HG03280 (cell line): ENCODE measurements around the gene SIL1.
"Not testable (repeated sequence)": the region's sequence is repeated elsewhere in the genome, so short reads cannot be mapped to it uniquely, and the experiment has no call there.

Experiments used
- ATAC-seq: cut with Tn5 transposase; IDR thresholded peaks from one replicate; pipeline ENCODE4 v1.9.1; 2021; ENCODE audit warnings: mild to moderate bottlenecking, moderate library complexity; ENCODE audit not compliant: unreplicated experiment

SIL1 gene

DNA sequence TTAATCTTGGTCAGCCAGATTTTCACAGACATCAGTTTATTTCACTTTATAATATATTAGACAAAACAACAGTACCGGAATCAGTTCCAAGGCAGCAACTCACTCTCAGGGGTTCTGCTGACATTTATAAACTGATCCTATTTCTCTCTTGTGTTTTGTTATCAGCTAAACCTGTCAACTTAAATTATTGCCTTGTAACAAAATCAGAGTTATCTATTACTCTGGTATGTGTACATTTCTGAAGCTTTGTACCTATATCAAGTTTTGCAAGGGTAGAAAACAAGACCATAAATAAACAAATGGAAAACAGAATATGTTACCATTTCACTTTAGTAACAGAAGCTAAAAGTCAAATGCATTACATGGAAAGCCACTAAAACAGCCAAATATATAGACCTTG, 122.1 kb downstream of the SIL1 start:
- no peak for ATAC-seq

DNA sequence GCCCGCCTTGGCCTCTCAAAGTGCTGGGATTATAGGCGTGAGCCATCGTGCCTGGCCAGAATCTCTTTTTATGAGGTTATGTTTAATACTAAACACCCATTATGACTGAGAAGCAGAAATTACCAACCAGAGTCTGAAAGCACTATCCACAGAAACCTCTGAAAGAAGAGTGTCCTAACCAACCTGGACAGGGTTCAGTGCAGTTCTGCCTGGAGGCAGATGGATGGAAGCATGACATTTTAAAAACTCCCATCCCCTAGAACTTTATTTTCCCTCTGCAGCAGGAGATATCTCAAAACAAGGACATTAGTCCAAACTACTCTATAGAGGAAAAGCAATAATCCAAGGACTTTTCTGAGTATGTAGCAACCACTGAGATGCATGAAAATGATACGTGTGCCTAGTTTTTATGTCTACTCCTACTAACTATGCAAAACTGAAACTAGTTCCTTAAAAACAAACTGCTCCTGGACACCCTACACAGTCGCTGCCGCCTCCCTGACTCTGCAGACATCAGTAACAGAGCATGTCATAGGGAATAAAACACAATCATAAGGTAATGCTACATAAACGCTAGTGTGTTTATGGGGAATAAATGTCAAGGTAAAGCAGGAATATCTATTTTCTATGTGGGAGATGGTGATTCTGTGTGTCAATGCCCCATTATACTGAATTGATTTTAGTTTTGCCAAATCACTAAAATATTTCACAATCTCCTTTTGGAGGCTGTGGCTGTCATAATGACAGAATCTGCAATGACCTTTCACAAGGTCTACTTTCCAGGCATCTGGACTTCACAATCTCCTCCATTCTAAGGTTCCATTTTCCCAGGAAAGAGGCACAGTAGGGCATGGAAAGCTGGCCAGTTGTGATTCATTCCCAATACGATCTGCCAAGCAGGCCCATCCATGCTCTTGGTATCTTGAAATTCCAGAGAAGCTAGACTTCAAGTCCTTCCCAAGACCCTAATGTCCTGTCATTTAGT, 122.8 kb downstream of the SIL1 start:
- no peak for ATAC-seq

DNA sequence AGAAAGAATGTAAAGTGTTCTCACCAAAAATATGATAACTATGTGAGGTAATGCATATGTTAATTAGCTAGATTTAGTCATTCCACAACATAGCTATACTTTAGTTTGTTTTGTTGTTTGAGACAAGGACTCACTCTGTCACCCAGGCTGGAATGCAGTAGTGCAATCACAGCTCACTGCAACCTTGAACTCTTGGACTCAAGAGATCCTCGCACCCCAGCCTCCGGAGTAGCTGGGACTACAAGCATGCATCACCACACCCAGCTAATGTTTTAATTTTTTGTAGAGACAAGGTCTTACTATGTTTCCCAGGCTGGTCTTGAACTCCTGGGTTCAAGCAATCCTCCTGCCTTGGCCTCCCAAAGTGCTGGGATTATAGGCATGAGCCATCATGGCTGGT, 124.2 kb downstream of the SIL1 start:
- ATAC-seq = not testable (repeated sequence)

DNA sequence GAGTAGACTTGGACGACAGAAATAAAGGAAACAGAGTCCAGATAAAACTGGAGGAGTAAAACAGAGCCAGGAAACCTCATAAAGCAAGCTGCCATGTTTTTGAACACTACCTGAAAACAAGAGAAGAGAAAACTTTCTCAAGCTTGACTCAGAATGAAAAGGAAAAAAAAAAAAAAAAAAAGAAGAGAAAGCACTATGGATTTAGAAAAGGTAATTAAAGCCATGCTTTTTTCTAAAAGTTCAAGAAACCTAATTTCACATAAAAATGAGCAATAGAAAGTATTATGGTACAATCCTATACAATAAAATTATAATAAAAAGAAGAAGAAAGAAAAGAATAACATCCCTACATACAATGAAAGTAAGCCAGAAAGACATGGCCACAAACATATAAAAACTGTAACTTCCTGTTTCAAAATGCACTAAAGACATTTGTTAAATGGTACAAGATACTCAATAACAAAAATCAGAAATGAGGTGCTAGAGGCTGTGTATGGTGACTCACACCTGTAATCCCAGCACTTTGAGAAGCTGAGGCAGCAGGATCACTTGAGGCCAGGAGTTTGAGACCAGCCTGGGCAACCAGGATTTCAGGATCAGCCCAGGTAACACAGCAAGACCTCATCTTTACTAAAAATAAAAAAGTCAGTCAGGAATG, 129.5 kb downstream of the SIL1 start:
- ATAC-seq = no peak

DNA sequence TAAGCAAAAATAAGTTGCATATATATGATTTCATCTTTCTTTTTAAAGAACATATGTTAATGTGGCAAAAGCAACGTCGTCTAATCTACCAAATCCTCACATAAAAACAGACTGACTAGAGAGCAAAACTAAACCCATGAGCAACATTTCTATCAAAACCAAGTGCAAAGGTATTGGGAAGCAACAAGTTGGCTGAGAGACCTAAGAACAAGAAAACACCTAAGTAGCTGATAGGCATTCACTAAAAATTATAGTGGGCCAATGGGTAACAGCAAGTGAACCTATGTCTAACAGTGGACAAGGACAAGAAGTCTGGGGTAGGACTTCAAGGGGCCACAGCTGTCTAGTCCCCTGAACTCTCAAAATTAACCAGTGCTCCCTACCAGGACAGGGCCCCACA, 130.1 kb downstream of the SIL1 start:
- ATAC-seq = no peak

DNA sequence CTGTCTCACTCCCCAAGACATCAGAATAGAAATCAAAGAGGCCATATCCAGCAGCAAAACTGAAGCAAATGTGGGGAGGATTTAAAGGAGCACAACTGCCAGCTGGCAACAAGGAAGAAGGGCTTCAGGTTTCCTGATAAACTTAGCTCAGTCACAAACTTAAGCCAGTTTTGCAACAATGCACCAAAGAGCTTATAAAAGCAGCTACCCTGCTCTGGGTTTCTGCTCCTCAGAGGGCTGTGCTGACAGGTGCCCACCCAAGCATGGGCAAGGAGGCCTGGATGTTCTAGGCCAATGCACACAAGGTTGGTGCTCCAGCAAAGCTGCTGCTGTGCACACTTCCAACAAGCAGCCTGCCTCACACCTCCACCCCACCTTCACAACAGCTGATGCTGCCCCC, 132.9 kb downstream of the SIL1 start:
- ATAC-seq = no peak

DNA sequence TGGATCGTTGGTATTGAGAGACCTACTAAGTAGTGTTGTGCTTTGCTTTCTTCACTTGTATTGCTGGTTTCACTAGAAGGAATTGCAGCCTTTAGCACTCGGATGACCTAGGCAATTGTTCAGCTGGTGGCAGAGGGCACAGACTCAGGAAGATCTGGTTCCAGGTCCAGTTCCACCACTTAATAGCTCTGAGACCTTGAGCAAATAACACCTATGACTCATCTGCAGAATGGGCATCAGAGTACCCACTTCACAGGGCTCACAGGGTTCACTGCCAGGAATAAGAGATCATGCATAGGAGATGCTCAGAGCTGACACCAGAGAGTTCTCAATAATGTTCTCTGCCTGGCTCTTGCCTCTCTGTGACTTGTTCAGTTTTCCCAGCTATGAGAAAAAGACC, 133.6 kb downstream of the SIL1 start:
- ATAC-seq = no peak

DNA sequence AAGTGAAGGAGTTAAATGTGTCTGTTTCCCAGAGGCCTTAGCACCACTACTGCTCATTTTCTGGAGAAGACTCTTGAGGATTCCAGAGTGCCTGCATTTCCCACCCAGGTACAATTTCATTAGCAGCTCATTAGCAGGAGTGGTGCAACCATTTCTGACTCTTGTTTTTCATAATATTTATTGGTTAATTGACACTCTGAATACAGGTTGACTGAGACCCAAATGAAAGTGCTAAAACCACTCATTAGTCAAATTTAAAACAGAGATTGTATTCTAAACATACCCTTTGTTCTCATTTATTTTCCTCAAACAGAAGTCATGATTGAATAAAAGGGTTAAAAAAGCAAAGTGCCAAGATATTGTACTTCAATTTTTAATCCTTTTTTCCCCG, 134.5 kb downstream of the SIL1 start:
- ATAC-seq = no peak

DNA sequence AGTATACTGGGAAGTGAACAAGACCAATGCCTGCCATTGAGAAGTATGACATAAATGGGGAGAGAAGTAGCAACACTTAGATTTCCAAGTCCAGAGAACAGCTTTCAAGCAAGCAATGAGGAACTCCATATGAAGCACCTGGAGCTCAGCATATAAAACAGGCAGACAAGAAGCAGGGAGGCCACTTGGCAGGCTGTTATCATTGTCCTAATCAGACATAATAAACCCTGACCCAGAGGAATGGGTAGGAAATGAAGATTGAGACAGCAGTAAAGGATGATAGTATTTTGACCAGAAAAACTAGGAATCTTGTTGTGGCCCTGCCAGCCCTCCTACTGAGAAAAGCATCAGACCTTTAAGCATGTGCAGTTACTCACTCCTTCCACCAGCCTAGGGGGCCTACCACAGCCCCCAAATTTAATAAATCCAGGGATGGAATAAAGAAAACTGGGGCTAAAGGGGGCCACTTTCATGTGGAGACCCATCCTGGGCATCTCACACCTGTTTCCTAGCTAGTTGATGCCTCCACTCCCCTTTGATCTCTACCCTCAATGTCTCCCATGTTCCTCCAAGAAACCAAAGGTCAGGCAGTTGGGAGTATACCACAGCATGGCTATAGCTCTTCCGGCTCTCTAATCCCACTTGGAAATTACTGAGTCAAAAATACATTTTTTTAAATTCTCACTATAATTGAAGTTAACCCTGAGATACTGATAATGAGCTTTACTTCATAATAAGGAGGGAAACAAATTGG, 135.1 kb downstream of the SIL1 start:
- no peak for ATAC-seq

DNA sequence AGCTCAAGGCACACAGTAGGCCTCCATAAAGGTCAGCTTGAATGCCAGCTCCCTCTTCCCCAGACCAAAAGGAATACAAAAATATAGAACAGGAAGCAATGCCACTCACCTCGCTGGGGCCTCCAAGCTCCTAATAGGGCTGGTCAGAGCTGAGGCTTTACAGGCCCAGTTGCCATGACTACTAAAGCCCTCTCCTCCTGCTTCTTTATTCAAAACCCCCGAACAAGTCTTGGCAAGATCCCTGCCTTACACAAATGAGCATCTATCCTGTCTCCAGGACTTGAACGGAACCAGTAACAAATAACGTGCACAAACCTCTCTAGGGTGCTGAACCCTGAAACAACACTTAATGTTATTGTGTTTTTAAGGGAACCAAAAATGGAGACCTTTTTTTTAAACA, 136.3 kb downstream of the SIL1 start:
- no peak for ATAC-seq

DNA sequence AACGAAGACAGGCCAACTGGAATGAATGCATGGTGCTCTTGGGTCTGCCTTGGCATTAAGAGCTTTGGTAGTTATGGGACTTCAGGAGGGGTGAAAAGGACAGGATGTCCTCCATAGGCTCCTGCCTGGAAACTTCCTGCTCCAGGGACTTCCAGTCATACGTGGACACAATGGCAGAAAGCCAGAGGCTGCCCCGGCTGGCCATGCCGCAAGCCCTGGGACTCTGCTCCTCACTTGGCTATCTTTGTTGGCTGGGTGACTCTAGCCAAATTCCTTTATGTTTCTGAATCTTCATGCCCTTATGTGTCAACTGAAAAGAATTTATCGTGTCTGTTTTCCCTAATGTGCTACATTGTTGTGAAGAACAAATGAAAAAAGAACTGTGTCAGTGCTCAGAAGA, 136.9 kb downstream of the SIL1 start:
- ATAC-seq = no peak

DNA sequence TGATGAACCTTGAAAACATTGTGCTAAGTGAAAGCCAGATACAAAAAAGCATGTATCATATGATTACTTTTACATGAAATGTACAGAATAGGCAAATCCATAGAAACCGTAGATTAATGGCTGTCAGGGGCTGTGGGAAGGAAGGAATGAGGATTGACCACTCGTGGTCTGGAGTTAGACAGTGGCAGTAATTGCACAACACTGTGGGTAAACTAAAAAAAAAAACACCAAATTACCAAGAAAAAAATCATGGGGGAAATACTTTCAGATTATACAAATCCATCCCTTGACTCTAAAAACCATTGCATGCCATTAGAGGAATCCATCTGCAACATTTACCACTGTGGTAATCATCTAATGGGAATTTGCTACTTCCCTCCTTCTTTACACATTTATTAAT, 140.0 kb downstream of the SIL1 start:
- no peak for ATAC-seq

DNA sequence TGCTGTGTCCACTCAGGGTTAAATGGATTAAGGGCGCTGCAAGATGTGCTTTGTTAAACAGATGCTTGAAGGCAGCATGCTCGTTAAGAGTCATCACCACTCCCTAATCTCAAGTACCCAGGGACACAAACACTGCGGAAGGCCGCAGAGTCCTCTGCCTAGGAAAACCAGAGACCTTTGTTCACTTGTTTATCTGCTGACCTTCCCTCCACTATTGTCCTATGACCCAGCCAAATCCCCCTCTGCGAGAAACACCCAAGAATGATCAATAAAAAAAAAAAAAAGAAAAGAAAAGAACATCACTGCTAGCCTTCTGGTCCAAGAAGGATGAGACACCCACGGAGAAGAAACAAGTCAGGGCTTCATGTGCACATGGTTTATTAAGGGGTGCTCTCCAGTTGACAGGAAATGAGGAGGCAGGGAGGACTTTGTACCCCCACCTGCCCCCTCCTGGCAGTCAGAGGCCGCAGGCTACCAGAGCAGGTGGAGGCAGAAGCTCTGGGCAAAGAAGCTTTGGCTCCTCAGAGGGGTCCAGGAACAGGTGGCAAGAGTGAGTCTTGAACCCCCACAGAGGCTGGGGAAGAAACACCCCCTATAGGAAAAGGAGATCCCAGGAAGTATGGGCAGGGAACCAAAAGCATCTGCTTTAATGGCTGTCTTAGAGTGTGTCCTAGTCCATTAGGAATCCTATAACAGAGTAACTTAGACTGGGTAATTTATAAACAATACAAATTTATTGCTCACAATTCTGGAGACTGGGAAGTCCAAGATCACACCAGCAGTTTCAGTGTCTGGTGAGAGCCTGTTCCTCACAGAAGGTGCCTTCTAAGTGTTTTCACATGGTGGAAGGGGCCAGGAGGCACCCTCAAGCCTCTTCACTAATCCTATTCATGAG, 140.9 kb downstream of the SIL1 start:
- not testable (repeated sequence) for ATAC-seq

DNA sequence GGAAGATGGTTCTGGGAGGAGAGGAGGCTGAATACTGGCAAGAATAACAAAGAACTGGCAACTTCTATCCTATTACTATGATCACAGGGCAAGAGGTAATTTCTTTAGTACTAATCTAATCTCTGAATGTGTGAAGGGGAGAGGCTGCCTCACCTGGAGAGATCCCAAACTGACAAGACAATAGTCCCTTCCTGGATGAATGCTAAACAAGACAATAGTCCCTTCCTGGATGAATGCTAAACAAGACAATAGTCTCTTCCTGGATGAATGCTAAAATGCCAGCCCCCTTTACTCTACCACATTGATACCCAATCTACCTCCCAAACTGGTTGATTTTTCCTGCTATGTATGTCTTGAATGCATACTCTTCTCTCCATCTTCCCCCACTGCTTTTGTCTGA, 145.2 kb downstream of the SIL1 start:
- ATAC-seq = no peak

DNA sequence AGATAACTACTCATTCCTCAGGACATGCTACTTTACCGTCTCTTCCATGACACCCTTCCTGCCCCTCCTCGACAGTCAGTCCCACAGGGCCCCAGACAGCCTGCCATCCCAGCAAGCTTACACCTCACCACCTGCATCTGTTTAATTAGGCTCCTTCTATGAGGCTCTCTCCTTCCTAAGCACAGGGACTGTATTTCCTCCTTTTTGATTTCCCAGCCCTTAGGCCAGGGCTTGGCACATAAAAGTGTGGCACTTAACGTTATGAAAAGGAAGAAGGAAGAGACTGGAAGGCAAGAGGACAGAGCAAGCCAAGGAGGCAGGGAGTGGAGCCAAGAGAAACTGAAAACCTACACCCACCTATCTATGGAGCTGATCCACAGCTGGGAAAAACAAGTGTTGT, 146.8 kb downstream of the SIL1 start:
- ATAC-seq = no peak

DNA sequence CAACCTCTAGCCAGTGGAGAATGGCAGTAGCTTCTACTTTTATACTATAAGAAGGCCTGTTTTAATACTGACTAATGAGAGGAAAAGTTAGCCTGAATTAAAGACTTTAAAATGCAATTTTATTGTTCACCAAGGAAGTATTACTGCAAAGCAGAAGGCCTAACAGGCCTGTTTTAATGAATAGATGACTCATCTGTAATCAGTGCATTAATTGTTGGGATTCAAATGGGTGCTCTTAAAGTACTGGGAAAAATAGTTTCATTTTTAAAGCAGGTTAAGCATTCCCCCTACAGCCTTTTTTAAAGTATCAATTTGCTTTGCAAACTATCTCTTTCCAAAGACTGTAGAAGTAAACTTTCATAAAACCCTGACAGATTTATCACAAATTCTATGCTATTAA, 147.7 kb downstream of the SIL1 start:
- ATAC-seq = no peak

DNA sequence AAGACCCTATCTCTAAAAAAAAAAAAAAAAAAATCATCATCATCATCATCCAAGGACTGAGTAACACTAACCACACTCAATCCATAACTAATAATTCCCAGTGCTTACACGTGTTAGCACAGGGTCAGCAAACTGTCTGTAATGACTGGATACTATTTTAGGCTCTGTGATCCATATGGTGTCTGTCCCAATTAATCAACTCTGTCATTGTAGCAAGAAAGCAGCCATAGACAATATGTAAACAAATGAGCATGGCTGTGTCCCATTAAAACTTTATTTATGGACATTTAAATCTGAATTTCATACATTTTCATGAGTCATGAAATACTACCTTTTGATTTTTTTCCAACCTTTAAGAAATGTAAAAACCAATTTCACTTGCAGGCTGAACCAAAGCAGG, 148.4 kb downstream of the SIL1 start:
- ATAC-seq = no peak

DNA sequence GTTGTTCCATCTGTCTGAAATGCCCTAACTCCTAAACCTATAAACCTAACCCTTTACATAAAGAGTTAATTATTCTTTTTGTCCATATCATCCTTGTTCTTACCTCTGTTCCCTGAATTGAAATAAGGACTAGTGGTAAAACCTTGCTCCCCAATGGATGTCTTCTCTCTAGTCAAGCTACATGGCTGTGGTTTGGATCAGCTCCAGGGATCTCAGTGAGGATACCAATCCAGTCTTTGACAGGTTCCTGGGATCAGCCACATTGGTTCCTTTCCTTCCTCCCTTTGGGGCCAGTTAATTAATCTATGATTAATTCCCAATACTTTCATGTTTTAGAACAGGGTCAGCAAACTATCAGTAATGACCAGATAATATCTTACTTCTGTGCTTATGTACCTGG, 151.6 kb downstream of the SIL1 start:
- ATAC-seq = no peak

DNA sequence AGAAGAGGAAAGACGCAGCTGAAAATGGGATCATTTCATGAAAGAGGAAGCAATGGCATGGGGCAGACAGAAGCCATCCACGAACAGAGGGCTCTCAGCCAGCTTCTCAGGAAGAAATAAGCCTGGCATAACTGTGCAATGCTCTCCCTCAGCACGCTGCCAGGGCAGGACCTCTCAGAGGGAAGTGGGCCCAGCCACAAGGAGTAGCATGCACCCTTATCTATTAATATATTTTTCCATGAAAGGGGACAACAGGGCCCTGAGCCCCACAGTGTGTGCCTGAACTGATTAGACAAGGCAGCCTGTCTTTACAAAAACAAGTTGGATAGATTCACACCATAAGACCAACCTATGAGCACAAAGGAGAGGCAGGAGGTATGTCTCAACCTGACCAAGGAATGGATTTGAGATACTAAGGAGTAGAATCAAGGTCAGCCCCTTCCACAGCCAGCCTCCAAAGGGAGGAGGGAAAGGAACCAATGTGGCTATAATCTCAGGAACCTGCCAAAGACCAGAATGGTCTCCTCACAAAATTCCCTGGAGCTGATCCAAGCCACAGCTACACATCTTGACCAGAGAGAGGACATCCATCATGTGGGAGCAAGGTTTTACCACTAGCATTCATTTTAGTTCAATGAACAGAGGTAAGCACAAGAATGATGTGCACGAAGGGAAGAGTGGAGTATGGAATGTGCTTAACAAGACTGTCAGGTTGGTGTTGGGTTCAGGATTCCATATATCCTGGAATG, 154.8 kb downstream of the SIL1 start:
- ATAC-seq = no peak

DNA sequence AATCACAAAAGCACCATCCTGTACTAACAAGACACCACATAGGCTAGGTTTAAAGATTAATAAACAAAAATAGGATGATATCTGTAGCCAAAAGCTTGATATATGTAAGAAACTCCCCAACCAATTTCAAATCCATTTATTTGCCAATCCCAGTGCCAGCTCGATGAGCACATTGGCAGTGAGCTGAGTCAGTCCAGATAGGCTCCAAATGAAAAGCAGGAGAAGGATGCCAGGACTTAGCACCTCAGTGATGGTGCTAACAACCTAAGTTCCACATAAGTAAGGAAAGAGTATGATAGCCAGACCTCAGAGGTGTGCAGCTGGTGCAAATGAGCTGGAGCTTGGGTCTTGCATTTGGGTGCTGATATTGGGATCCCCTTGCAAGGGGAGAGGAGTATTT, 158.1 kb downstream of the SIL1 start:
- no peak for ATAC-seq
